IMR-90 (cell line): ENCODE measurements around the gene PTPRN2.

Source experiments
- BHLHE40 ChIP-seq: fragments of 150-350 bp; IDR thresholded peaks from 2 replicates; pipeline ENCODE4 v1.6.1; 2016; ENCODE audit warnings: mild to moderate bottlenecking, low read depth, low read length
- CEBPB ChIP-seq: IDR thresholded peaks from 2 replicates; pipeline ENCODE4 v1.6.1; 2012; ENCODE audit warnings: low read depth, low read length, improper control_type of control experiment
- CHD1 ChIP-seq: IDR thresholded peaks from 2 replicates; pipeline ENCODE4 v1.6.1; 2012; ENCODE audit warnings: low read depth, low read length, improper control_type of control experiment
- CTCF ChIP-seq: conservative IDR thresholded peaks from 2 replicates; pipeline ENCODE4 v1.5.1; 2012; ENCODE audit warnings: mild to moderate bottlenecking, low read depth, low read length, improper control_type of control experiment
- ELK1 ChIP-seq: fragments of 150-350 bp; IDR thresholded peaks from 2 replicates; pipeline ENCODE4 v1.6.1; 2016; ENCODE audit warnings: low read depth, mild to moderate bottlenecking, low read length, moderate library complexity, borderline replicate concordance
- FOS ChIP-seq: fragments of 150-350 bp; IDR thresholded peaks from 2 replicates; pipeline ENCODE4 v1.6.1; 2016; ENCODE audit warnings: low read depth, low read length
- MAFK ChIP-seq: IDR thresholded peaks from 2 replicates; pipeline ENCODE4 v1.6.1; 2012; ENCODE audit warnings: low read depth, low read length, improper control_type of control experiment
- MAZ ChIP-seq: IDR thresholded peaks from 2 replicates; pipeline ENCODE4 v1.6.1; 2012; ENCODE audit warnings: low read depth, mild to moderate bottlenecking, low read length, improper control_type of control experiment, moderate library complexity, borderline replicate concordance
- MXI1 ChIP-seq: IDR thresholded peaks from 2 replicates; pipeline ENCODE4 v1.6.1; 2012; ENCODE audit warnings: low read depth, mild to moderate bottlenecking, low read length, moderate library complexity, borderline replicate concordance
- POLR2A ChIP-seq: IDR thresholded peaks from 2 replicates; pipeline ENCODE4 v1.6.1; 2012; ENCODE audit warnings: mild to moderate bottlenecking, low read depth, low read length
- SMC3 ChIP-seq: fragments of 150-350 bp; IDR thresholded peaks from 2 replicates; pipeline ENCODE4 v1.6.1; 2016; ENCODE audit warnings: low read depth, mild to moderate bottlenecking, antibody characterized with exemption, low read length, moderate library complexity
- USF2 ChIP-seq: fragments of 150-350 bp; IDR thresholded peaks from 2 replicates; pipeline ENCODE4 v1.6.1; 2017; ENCODE audit warnings: mild to moderate bottlenecking, antibody characterized with exemption, low read length, low read depth

DNA sequence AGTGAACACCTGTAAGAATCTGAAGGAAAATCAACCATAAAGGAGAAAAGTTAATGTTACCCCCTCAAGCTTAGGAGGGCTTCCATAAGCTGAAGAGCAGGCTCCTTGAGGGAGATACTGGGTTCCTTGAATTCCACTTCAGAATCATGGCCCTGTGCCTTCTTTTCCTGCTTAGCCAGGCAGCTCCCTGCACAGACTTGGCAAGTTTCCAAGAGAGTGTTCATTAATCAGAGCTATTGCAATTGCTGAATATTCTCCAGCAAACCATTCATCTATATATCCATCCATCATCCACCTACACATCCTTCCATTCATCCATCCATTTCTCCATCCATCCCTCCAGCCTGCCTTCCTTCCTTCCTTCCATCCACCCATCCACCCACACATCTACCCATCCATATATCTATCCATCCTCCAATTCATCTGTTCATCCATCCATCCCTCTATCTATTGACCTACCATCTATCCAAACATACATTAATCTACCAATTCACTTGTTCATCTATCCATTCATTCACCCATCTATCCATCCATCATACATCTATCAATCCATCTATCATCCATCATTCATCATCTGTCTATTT lies 574.4 kb downstream of the PTPRN2 start:
- TF ChIP-seq POLR2A (no peak), USF2 (no peak), MAZ (no peak), MAFK (no peak), ELK1 (no peak), CTCF (no peak), CEBPB (no peak), CHD1 (no peak), FOS (no peak), BHLHE40 (no peak), MXI1 (no peak), SMC3 (no peak)
